Occipital lobe (tissue), 2 donors: ENCODE results near the gene CLEC4M. TPM values are rescaled to one million over a fixed set of nuclear protein-coding genes. Genes with fewer than 3 reads are reported as not detected.
"Not testable (repeated sequence)": the region's sequence is repeated elsewhere in the genome, so short reads cannot be mapped to it uniquely, and the experiment has no call there.

Experiments
- DNase-seq: peaks from one replicate; lab custom pipeline; 2025; lab: John Stamatoyannopoulos, UW
- total RNA-seq: library from RNA; depleted of rRNA; stranded (reverse); fragments of >200 nt; gene quantifications from one replicate; pipeline ENCODE4 v1.2.3, GENCODE V29; 2014

The CLEC4M gene
- total RNA-seq, 1 donor from 2014 or later, result not detected

DNA sequence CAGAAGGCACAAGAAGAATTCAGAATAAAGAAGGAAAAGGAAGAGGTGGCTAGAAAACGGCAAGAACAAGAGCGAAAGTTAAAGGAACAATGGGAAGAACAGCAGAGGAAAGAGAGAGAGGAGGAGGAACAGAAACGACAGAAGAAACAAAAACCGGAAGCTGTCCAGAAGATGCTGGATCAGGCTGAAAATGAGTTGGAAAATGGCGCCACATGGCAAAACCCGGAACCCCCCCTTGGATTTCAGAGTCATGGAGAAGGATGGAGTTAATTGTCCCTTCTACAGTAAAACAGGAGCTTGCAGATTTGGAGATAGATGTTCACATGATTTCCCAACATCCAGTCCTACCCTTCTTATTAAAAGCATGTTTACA is 22.4 kb upstream of the CLEC4M start:
- DNase-seq, result no peak

DNA sequence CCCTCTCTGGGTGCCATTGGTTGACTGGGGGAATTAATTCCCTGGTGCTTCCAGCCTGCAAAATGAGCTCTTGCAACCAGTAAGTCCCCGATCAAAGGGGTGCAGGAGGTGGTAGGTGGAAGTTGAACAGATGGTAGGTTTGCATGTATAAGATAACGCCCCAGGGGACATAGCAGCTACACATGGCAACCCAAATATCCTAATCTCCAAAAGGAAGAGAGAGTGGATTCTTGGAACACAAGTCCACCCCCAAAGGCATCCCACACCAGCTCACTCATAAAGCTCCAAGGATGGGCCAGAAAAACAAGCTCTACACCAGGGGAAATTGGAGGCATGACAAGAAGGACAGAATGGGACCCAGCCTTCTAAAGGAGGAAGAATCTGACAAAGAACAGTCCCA is 20.5 kb upstream of the CLEC4M start:
- no peak for DNase-seq

DNA sequence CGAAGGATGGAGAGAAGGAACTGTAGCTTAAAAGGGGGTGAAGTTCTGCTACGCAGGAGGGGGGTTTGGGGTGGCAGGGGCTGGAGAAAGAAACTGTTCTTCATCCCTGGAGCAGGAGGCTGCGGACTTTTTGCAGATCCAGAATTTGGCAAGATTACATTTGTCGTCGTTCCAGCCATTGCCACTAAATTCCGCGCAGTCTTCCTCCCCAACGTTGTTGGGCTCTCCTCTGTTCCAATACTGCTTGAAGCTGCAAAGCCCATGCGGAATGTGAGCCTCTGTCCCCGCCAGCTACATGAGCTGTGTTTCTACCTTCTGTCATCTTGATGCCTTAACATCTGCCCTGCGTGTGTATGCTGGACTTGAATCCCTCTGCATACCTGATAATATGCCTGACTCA is 20.1 kb upstream of the CLEC4M start:
- DNase-seq, result no peak

DNA sequence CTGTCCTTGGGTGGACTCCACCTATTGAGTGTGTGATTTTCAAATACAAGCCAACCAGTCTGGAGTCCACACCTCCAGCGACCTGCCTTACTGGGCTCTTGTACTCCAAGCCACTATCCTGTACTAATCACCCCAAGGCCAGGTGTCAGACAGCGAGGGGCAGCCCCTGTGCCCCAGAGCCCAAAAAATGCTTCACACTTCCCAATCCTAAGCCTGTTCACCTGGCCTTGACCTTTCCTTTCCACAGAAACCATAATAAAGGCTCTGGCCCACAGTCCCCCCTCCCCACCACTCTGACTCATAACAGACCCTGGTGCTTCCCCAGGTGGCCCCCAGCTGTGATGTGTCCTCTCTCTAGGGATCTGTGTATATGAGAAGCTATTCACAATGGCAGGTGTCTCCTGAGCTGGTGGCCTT is 19.6 kb upstream of the CLEC4M start:
- DNase-seq, result no peak

DNA sequence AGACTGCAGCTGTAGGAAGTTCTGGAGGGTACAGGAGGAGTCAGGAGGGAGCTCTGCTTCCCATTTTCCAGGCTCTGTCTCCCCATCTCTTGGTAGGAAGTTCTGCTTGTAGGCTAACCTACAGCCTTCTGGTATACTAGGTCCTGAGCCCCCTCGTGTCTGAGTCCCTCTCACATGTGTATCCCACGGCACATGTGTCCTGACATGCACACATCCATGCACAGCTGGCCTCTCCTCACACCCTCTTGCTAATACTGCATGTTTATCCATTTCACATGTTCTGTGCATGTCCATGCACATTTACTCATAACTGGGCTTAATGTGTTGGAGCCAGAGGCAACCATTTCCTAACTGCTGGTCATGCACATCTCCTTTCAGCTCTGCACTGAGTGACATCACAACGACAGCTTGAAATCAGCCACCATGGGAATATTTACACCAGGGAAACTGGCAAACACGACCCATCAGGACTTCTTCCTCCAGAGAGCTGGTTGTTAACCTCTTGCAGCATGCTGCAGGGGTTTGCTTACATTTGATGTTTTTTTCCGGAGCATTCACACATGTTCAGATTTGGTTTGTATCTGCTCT is 18.8 kb upstream of the CLEC4M start:
- DNase-seq, result no peak

DNA sequence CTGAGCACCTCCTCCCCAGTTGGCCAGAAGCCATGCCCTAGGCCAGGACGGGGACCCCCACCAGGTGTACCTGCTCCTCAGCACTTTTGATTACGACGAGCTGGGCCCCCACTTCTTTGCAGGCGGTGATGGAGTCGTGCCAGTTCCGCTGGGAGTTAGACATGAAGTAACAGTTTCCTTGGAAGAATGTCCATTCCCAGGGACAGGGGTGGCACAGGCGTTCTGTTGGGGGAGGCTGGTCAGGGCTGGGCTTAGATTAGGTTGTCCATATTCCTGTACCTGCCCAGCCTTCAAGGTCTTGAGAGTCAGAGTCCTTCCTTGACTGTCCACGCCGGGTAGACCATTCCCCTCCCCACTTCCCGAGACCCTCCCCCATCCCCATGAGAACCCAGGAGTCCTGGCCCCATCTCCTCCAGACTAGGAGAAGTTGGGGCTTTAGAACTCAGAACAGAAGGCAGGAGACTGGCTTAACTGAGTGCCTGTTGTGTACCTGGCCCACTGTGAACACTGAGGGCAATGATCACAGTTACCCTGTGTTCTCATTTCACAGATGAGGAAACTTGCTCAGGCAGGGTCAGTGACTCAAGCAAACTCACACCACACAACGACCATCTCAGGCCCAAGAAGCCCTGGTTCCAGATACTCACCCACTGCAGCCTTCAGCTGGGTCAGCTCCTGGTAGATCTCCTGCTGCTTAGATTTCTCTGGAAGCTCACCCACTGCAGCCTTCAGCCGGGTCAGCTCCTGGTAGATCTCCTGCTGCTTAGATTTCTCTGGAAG is 18.0 kb upstream of the CLEC4M start:
- DNase-seq, result no peak

DNA sequence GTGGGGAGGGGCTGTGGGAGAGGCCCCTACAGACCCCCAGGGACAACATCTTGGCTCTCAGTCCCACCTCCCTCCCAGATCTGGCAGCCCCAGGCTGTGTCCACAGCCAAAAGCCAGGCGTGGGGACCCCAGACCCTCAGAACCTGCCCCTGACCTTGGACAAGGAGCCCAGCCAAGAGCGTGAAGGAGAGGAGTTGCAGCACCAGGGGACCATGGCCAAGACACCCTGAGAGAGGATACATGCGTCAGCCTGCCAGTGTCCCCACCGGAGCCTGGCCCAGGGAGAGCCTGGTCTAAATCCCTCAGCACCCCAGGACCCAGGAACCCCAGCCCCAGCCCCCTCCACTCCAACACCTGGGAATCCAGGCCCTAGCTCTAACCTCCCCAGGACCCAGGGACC is 16.7 kb upstream of the CLEC4M start:
- DNase-seq, result not testable (repeated sequence)

DNA sequence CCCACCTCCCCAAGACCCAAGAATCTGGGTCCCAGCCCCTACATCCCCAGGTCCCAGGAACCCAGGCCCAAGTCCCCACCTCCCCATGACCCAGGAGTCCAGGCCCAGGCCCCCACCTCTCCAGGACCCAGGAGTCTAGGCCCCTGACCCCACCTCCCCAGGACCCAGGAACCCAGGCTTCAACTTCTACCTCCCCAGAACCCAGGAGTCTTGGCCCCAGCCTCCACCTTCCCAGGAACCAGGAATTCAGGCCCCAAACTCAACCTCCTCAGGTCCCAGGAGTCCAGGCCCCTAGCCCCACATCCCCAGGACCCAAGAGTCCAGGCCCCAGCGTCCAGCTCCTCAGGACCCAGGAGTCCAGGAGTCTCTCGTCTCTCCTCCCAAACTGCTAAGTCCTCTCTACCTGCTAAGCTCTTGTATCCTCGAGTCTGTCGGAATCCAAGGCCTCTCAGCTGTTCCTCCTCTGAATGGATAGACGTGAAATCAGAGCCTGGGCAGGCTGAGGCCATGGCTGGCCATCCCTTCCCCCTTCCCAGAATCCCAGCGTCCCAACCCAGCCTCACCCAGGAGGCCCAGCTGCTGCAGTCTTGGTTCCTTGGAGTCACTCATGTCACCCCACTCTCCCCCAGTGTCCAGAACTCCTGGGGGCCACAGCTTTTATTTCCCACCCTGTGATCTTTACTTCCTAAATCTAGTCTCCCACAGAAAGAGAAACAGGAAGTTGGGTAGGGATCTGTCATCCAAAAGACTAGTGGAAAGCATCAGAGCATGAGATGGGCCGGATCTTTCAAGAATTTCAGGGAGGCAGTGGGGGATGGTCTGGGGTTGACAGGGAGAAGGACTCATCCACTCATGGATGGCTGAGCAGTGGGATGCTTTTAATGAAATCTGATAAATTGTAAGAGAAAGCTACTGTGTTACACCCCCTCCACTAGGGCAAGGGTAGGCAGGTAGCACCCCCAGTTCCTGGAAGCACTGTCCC is 15.8 kb upstream of the CLEC4M start, which contains the start of gene CD209:
TSS of gene CD209 (minus strand) at position 632 of the 982 bp plus-strand sequence. CDS start at position 609, 23 bp downstream.
- DNase-seq, result no peak

DNA sequence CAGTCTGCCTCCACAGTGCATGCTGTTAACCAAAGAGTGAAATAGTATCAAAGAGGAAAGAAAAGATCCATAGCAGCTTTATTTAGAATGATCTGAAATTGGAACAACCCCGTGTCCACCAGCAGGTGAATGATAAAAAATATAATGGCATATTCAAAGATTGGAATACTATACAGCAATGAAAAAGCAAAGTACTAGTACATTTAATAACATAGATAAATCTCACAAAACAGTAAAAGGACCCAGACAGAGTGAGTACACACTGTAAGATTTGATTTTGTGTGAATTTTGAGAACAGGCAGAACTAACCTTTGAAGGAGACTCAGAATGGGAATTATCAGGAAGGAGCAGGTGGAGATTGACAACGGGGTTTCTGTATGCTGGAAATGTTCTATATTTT is 14.9 kb upstream of the CLEC4M start:
- DNase-seq, result no peak

DNA sequence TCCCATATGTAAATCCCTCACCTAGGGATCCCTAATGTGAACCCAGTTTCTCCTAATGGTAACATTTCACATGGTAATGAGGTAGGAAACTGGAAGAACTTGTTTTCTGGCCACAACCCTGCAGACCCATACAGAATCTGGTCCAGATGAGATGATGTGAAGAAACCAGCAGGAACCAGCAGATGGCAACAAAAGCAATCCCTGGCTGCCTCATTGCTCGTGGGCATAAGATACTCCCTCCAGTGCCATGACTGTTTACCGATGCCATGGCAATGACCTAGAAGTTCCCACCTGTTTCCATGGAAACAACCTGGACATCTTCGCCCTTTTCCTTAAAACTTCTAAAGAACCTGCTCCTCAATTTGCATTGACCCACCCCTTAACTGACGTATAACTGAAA is 14.3 kb upstream of the CLEC4M start:
- DNase-seq, result no peak

DNA sequence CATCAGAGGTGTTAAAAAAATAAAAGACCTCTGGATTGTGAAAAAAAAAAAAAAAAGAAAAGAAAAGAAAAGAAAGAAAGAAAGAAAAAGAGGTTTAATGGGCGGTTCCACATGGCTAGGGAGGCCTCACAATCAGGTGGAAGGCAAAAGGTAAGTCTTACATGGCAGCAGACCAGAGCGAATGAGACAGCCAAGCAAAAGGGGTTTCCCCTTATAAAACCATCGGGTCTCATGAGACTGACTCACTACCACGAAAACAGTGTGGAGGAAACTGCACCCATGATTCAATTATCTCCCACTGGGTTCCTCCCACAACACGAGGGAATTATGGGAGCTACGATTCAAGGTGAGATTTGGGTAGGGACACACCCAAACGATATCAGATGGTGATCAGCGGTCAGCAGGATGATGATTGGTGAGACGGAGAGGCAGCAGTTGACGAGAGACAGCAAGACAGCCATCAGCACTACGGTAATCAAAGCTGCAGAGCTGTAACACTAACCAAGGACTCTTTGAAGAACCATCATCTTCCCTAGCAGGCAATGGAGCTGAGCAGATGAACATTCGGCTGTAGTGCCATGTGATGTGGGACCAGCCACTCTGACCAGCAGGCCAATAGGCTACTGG is 11.8 kb upstream of the CLEC4M start:
- DNase-seq, result no peak

DNA sequence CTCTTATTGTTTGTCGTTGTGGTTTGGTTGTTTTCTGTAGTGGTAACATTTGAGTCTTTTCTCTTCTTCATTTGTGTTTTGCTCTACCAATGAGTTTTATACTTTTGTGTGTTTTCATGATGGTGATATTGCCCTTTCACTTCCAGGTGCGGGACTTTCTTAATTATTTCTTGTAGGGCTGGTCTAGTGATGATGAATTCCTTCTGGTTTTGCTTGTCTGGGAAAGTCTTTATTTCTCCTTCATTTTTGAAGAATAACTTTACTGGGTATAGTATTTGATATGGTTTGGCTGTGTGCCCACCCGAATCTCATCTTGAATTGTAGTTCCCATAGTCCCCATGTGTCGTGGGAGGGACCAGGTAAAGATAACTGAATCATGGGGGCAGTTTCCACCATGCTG is 6.8 kb upstream of the CLEC4M start:
- no peak for DNase-seq

DNA sequence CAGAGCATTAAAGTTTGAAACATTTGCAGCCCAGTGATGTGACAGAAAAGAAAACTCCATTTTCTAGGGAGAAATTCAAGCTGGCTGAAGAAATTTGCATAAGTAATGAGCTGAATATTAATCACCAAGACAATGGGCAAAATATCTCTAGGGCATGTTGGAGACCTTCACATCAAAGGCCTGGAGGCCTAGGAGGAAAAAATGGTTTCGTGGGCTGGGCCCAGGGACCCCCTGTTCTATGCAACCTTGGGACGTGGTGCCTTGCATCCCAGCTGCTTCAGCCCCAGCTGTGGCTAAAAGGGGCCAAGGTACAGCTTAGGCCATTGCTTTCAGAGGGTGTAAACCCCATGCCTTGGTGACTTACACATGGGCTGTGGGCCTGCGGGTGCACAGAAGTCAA is 5.7 kb upstream of the CLEC4M start:
- DNase-seq, result no peak

DNA sequence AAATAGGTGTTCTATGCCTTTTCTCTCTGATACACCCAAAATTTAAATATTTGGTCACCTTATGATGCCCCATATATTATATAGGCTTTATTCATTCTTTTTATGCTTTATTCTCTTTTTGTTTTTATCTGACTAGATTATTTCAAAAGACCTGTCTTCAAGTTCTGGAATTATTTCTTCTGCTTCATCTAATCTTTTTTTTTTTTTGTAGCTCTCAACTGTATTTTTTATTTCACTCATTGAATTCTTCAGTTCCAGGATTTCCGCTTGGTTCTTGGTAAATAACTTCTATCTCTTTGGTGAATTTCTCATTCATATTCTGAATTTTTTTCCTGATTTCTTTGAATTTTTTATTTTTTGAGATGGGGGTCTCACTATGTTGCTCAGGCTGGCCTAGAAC is 3.9 kb upstream of the CLEC4M start:
- DNase-seq, result no peak

DNA sequence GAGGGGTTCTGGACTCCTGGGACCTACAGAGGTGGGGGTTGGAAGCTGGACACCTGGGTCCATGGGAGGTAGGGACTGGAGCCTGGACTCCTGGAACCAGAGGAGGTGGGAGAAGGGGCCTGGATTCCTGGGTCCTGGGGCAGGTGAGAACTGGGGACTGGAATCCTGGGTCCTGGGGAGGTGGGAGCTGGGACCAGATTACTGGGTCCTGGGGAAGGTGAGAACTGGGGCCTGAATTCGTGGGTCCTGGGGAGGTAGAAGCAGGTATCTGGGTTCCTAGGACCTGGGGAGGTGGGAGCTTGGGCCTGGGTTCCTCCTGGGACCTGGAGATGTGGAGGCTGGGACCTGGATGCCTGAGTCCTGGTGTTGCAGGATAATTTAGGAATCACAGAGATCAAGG is 653 bp downstream of the CLEC4M start:
- DNase-seq, result no peak

DNA sequence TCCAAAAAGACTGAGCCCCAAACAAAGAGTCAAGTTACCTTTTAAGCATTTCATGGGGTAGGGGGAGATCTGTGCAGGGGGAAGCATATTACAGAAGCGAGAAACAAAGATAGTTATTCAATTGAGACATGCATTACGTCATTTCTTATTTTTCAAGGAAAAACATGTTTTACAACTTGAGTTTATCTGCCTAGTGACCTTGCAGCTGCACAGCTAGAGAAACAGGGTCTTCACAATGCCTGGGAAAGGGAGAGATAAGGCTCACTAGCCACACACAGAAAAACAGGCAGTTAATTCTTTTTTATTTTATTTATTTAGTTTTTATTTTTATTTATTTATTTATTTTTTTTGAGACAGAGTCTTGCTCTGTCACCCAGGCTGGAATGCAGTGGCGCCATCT is 1.1 kb downstream of the CLEC4M start:
- not testable (repeated sequence) for DNase-seq

DNA sequence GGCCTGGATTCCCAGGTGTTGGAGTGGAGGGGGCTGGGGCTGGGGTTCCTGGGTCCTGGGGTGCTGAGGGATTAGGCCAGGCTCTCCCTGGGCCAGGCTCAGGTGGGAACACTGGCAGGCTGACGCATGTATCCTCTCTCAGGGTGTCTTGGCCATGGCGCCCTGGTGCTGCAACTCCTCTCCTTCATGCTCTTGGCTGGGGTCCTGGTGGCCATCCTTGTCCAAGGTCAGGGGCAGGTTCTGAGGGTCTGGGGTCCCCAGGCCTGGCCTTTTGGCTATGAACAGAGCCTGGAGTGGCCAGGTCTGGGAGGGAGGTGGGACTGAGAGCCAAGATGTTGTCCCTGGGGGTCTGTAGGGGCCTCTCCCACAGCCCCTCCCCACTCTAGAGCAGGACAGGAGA is 2.0 kb downstream of the CLEC4M start:
- not testable (repeated sequence) for DNase-seq

DNA sequence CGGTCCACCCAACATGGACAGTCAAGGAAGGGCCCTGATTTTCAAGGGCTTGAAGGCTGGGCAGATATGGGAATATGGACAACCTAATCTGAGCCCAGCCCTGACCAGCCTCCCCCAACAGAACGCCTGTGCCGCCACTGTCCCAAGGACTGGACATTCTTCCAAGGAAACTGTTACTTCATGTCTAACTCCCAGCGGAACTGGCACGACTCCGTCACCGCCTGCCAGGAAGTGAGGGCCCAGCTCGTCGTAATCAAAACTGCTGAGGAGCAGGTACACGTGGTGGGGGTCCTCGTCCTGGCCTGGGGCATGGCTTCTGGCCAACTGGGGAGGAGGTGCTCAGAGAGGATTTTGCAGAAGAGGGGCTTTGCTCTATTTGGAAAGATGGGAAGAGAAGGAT is 3.5 kb downstream of the CLEC4M start:
- no peak for DNase-seq

DNA sequence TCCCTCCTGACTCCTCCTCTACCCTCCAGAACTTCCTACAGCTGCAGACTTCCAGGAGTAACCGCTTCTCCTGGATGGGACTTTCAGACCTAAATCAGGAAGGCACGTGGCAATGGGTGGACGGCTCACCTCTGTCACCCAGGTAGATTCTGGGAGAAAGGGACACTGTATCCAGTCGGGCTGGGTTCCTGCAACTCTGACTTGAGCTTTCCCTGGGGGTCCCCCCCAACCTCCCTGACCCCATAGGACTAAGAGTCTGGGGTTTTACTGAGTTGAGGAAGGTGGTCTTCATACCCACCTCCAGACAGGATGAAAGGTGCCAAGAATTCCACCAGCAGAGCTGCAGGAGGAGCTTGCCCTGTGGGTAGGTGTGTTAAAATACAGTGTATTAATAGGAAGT is 4.4 kb downstream of the CLEC4M start:
- no peak for DNase-seq

DNA sequence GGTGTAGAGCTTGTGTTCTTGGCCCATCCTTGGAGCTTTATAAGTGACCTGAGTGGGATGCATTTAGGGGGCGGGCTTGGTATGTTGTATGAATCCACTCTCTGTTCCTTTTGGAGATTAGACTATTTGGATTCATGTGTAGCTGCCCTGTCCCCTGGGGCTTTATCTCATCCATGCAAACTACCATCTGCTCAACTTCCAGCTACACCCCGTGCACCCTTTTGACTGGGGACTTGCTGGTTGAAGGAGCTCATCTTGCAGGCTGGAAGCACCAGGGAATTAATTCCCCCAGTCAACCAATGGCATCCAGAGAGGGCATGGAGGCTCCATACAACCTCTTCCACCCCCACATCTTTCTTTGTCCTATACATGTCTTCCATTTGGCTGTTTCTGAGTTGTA is 6.1 kb downstream of the CLEC4M start:
- DNase-seq, result no peak

DNA sequence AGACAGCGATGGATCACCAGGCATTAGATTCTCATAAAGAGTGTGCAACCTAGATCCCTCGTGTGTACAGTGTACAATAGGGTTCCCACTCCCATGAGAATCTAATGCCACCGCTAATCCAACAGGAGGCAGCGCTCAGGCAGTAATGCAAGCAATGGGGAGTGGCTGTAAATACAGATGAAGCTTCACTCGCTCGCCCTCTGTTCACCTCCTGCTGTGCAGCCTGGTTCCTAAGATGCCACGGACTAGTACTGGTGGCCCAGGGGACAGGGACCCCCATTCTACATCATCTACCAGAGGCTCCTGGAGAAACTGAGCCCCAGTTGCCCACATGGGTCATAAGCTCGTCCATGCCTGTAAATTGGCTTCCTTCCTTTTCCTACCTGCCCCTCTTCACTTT is 8.0 kb downstream of the CLEC4M start:
- DNase-seq, result no peak
